ENCODE data around the gene IDI1. TPM values are rescaled to one million over a fixed set of nuclear protein-coding genes. Genes with fewer than 3 reads are reported as not detected.
"Not testable (repeated sequence)": the region's sequence is repeated elsewhere in the genome, so short reads cannot be mapped to it uniquely, and the experiment has no call there.

IDI1 gene
- polyA plus RNA-seq, 1 donor from 2014 or later: 54.8 TPM

GRCh38 chr10:1050554-1050953 lies 1.6 kb upstream of the IDI1 start:
- Mint-ChIP-seq H3K4me3 (peak overlapping the region; percentile 14 to 99 (median 67)), H3K4me1 (peaks cover 38 to 51% (median 48%) of the 10 kb centered on the region in 3 donors), H3K9me3 (no peaks in the 10 kb centered on the region), H3K36me3 (no peaks in the 10 kb centered on the region), H3K27ac (peak overlapping the region; percentile 71 to 100 (median 98)), H3K27me3 (no peaks in the 10 kb centered on the region)

GRCh38 chr10:1050145-1050544 lies 1.2 kb upstream of the IDI1 start:
- Mint-ChIP-seq H3K27me3 (no peaks in the 10 kb centered on the region), H3K4me3 (peak overlapping the region; percentile 91 to 99 (median 97)), H3K27ac (peak overlapping the region; percentile 98 to 100 (median 99)), H3K36me3 (no peaks in the 10 kb centered on the region), H3K4me1 (peaks cover 42 to 50% (median 48%) of the 10 kb centered on the region in 3 donors), H3K9me3 (no peaks in the 10 kb centered on the region)

- H3K9me3 Mint-ChIP-seq: no peaks in the 10 kb centered on the region
- H3K27me3 Mint-ChIP-seq: no peaks in the 10 kb centered on the region
- peak overlapping the region; percentile 91 to 99 (median 97) for H3K4me3 Mint-ChIP-seq
- peak overlapping the region; percentile 98 to 100 (median 99) for H3K27ac Mint-ChIP-seq
- H3K4me1 Mint-ChIP-seq: peaks cover 45 to 49% (median 48%) of the 10 kb centered on the region in 3 donors
- H3K36me3 Mint-ChIP-seq: no peaks in the 10 kb centered on the region
Observed at GRCh38 chr10:1049425-1049958, 573 bp upstream of the IDI1 start.

- H3K4me1 Mint-ChIP-seq: peaks cover 49 to 52% (median 50%) of the 10 kb centered on the region in 3 donors
- peaks cover 3% of the 10 kb centered on the region for H3K36me3 Mint-ChIP-seq
- peak overlapping the region; percentile 98 to 100 (median 99) for H3K27ac Mint-ChIP-seq
- H3K9me3 Mint-ChIP-seq: no peaks in the 10 kb centered on the region
- peak overlapping the region; percentile 91 to 99 (median 97) for H3K4me3 Mint-ChIP-seq
- no peaks in the 10 kb centered on the region for H3K27me3 Mint-ChIP-seq
Observed at GRCh38 chr10:1048349-1048731, 579 bp downstream of the IDI1 start.

- H3K27me3 Mint-ChIP-seq: no peaks in the 10 kb centered on the region
- H3K9me3 Mint-ChIP-seq: no peaks in the 10 kb centered on the region
- H3K27ac Mint-ChIP-seq: peak overlapping the region; percentile 98 to 100 (median 99)
- H3K4me3 Mint-ChIP-seq: peak overlapping the region; percentile 91 to 99 (median 97)
- peaks cover 51 to 56% (median 54%) of the 10 kb centered on the region in 3 donors for H3K4me1 Mint-ChIP-seq
- H3K36me3 Mint-ChIP-seq: peaks cover 5% of the 10 kb centered on the region
Observed at GRCh38 chr10:1047937-1048336, 982 bp downstream of the IDI1 start.

- Mint-ChIP-seq H3K4me3 (peak overlapping the region in 3 of 4 donors; percentile 28 to 89 (median 61)), H3K36me3 (peaks cover 5% of the 10 kb centered on the region), H3K4me1 (peaks cover 39 to 45% (median 40%) of the 10 kb centered on the region in 3 donors), H3K27ac (peak overlapping the region; percentile 81 to 96 (median 93)), H3K27me3 (no peaks in the 10 kb centered on the region), H3K9me3 (no peaks in the 10 kb centered on the region)
Observed at GRCh38 chr10:1045415-1045814, 3.5 kb downstream of the IDI1 start.

GRCh38 chr10:1044964-1045363 lies 4.0 kb downstream of the IDI1 start:
- peaks cover 37 to 44% (median 40%) of the 10 kb centered on the region in 3 donors for H3K4me1 Mint-ChIP-seq
- H3K27ac Mint-ChIP-seq: peak overlapping the region; percentile 81 to 96 (median 93)
- H3K9me3 Mint-ChIP-seq: no peaks in the 10 kb centered on the region

GRCh38 chr10:1044146-1044545 lies 4.8 kb downstream of the IDI1 start:
- Mint-ChIP-seq H3K27me3 (no peaks in the 10 kb centered on the region), H3K27ac (peak overlapping the region; percentile 81 to 96 (median 93)), H3K4me3 (peak overlapping the region; percentile 84 to 95 (median 90)), H3K4me1 (peaks cover 37 to 42% (median 38%) of the 10 kb centered on the region in 3 donors), H3K36me3 (peaks cover 5% of the 10 kb centered on the region), H3K9me3 (no peaks in the 10 kb centered on the region)

More at GRCh38 chr10:1044964-1045363, 4.0 kb downstream of the IDI1 start:
- Mint-ChIP-seq H3K36me3 (peaks cover 5% of the 10 kb centered on the region), H3K27me3 (no peaks in the 10 kb centered on the region), H3K4me3 (peak overlapping the region in 3 of 4 donors; percentile 28 to 89 (median 61))

- H3K4me3 Mint-ChIP-seq: peak overlapping the region; percentile 84 to 95 (median 90)
Observed at GRCh38 chr10:1043532-1043995, 5.4 kb downstream of the IDI1 start.

GRCh38 chr10:1041514-1041913 lies 7.4 kb downstream of the IDI1 start:
- Mint-ChIP-seq H3K27ac (no peak overlapping the region), H3K36me3 (peaks cover 5% of the 10 kb centered on the region), H3K27me3 (no peaks in the 10 kb centered on the region), H3K4me3 (no peak overlapping the region), H3K4me1 (peaks cover 27 to 37% (median 37%) of the 10 kb centered on the region in 3 donors), H3K9me3 (no peaks in the 10 kb centered on the region)

More at GRCh38 chr10:1043532-1043995, 5.4 kb downstream of the IDI1 start:
- Mint-ChIP-seq H3K27me3 (no peaks in the 10 kb centered on the region), H3K36me3 (peaks cover 5% of the 10 kb centered on the region), H3K27ac (peak overlapping the region; percentile 81 to 96 (median 93)), H3K4me1 (peaks cover 33 to 42% (median 37%) of the 10 kb centered on the region in 3 donors), H3K9me3 (no peaks in the 10 kb centered on the region)

- Mint-ChIP-seq H3K36me3 (peaks cover 5% of the 10 kb centered on the region), H3K9me3 (no peaks in the 10 kb centered on the region), H3K27ac (peak overlapping the region in 1 of 3 donors; percentile 8), H3K4me1 (peaks cover 26 to 31% (median 31%) of the 10 kb centered on the region in 3 donors), H3K4me3 (peak overlapping the region in 1 of 4 donors; percentile 4), H3K27me3 (no peaks in the 10 kb centered on the region)
Observed at GRCh38 chr10:1040133-1040532, 8.8 kb downstream of the IDI1 start.

GRCh38 chr10:1038769-1039168 lies 10.2 kb downstream of the IDI1 start:
- H3K27ac Mint-ChIP-seq, H3K4me3 Mint-ChIP-seq: not testable (repeated sequence)

GRCh38 chr10:1037098-1037497 lies 11.8 kb downstream of the IDI1 start:
- no peaks in the 10 kb centered on the region for H3K36me3 Mint-ChIP-seq
- no peaks in the 10 kb centered on the region for H3K9me3 Mint-ChIP-seq
- no peaks in the 10 kb centered on the region for H3K27me3 Mint-ChIP-seq
- H3K27ac Mint-ChIP-seq: peak overlapping the region in 1 of 3 donors; percentile 76
- peak overlapping the region in 1 of 4 donors; percentile 72 for H3K4me3 Mint-ChIP-seq
- peaks cover 6 to 11% (median 10%) of the 10 kb centered on the region in 3 donors for H3K4me1 Mint-ChIP-seq

More at GRCh38 chr10:1038769-1039168, 10.2 kb downstream of the IDI1 start:
- not testable (repeated sequence) for H3K27me3 Mint-ChIP-seq, H3K9me3 Mint-ChIP-seq, H3K36me3 Mint-ChIP-seq
- peaks cover 14 to 18% (median 18%) of the 10 kb centered on the region in 3 donors for H3K4me1 Mint-ChIP-seq

GRCh38 chr10:1036341-1036791 lies 12.6 kb downstream of the IDI1 start:
- Mint-ChIP-seq H3K4me3 (peak overlapping the region; percentile 30 to 72 (median 46)), H3K9me3 (no peaks in the 10 kb centered on the region), H3K36me3 (no peaks in the 10 kb centered on the region), H3K27ac (peak overlapping the region; percentile 69 to 86 (median 76)), H3K4me1 (peaks cover 6 to 11% (median 10%) of the 10 kb centered on the region in 3 donors), H3K27me3 (no peaks in the 10 kb centered on the region)

- H3K36me3 Mint-ChIP-seq: peaks cover 2% of the 10 kb centered on the region
Observed at GRCh38 chr10:1035201-1035600, 13.7 kb downstream of the IDI1 start.

More at GRCh38 chr10:1035201-1035600, 13.7 kb downstream of the IDI1 start:
- no peak overlapping the region for H3K27ac Mint-ChIP-seq
- H3K4me1 Mint-ChIP-seq: peaks cover 6 to 11% (median 10%) of the 10 kb centered on the region in 3 donors
- no peak overlapping the region for H3K4me3 Mint-ChIP-seq
- H3K27me3 Mint-ChIP-seq: no peaks in the 10 kb centered on the region
- H3K9me3 Mint-ChIP-seq: no peaks in the 10 kb centered on the region

Data from IgD-negative memory B cell (primary cell).